Dendritic cell treated with granulocyte-macrophage colony-stimulating factor and Interleukin-4, amounts not matched to agents 40 ng/mL and 50 ng/mL, for 4 days (primary cell): Measurements from ENCODE around the gene VWA2.

Experiments used
- H3K27ac Mint-ChIP-seq: one replicate; pipeline ENCODE4 v1.8.0; 2022; ENCODE audit warnings: mild to moderate bottlenecking, mixed read lengths
- H3K27me3 Mint-ChIP-seq: one replicate; pipeline ENCODE4 v1.8.0; 2022; ENCODE audit warnings: mild to moderate bottlenecking, mixed read lengths
- H3K36me3 Mint-ChIP-seq: one replicate; pipeline ENCODE4 v1.8.0; 2022; ENCODE audit warnings: low read depth, mixed read lengths
- H3K4me1 Mint-ChIP-seq: one replicate; pipeline ENCODE4 v1.8.0; 2022; ENCODE audit warnings: low read depth, mixed read lengths
- H3K4me3 Mint-ChIP-seq: one replicate; pipeline ENCODE4 v1.8.0; 2022; ENCODE audit warnings: mild to moderate bottlenecking, moderate library complexity, mixed read lengths
- H3K9me3 Mint-ChIP-seq: one replicate; pipeline ENCODE4 v1.8.0; 2022; ENCODE audit warnings: mixed read lengths
- intact Hi-C: fragments of 100-400 bp; cut with micrococcal nuclease; formaldehyde crosslinking; loops from one replicate; pipeline ENCODE4 v1.15.0; 2022

Gene VWA2

DNA sequence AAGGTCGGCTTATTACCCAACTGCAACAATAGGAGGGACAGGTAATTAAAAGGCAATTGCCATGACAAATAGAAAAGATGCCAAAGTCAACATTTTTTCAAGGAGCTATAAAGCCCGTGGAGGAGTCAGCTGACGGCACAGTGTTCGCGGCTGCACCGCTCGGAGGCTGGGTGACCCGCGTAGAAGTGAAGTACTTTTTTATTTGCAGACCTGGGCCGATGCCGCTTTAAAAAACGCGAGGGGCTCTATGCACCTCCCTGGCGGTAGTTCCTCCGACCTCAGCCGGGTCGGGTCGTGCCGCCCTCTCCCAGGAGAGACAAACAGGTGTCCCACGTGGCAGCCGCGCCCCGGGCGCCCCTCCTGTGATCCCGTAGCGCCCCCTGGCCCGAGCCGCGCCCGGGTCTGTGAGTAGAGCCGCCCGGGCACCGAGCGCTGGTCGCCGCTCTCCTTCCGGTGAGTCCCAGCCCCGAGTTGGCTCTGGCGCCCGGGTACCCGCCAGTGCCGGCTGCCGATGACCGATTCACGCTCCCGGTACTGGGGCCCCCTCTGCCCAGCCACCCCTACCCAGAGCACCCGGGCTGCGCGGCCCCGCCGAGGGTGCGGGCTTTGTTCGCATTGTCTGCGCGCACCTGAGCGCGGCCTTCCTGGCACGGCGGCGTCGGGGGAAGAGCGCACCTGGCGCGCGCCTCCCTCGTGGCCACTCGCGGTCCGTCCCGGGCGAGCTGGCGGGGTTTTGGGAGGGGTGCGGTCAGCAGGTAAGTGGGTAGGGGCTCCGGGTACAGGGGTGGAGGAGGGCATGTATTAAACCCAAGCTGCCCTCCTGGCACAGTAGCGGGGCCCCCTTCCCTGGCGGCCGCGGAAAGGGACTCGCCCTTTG lies at the start of gene VWA2:
Gene VWA2, plus strand, starts transcription at position 138 of the 877 bp plus-strand sequence. CDS start 9,460 bp downstream, outside the sequence.
- H3K27ac Mint-ChIP-seq: no peak within 1 kb of the TSS
- no peaks in the 10 kb centered on the region for H3K9me3 Mint-ChIP-seq
- no peak within 1 kb of the TSS for H3K4me3 Mint-ChIP-seq
- H3K4me1 Mint-ChIP-seq: no peaks in the 10 kb centered on the region
- H3K27me3 Mint-ChIP-seq: peaks cover 66% of the 10 kb centered on the region
- H3K36me3 Mint-ChIP-seq: no peaks in the 10 kb centered on the region
- intact Hi-C loops: no loop called here

DNA sequence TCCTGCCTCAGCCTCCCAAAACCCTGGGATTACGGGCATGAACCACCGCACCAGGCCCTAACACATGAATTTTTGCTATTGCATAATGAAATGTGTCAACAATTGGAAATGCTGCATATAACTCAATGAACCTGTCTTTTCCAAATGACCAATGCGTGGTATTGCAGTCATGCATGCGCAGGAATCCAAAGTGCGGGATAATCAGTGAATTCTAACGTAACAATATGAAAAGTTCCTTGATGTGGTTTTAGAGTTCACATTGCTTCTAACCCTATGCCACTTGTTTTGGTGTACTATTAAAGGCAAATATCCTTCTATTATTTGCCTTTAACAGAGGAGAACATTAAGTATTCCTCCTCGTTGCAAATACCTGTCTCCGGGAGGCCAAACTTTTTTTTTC lies 49.4 kb upstream of the VWA2 start:
- intact Hi-C loops: no loop called here
- no peaks in the 10 kb centered on the region for H3K9me3 Mint-ChIP-seq
- no peak overlapping the region for H3K4me3 Mint-ChIP-seq
- no peaks in the 10 kb centered on the region for H3K36me3 Mint-ChIP-seq
- H3K27ac Mint-ChIP-seq: no peak overlapping the region
- peaks cover 10% of the 10 kb centered on the region for H3K27me3 Mint-ChIP-seq
- no peaks in the 10 kb centered on the region for H3K4me1 Mint-ChIP-seq

DNA sequence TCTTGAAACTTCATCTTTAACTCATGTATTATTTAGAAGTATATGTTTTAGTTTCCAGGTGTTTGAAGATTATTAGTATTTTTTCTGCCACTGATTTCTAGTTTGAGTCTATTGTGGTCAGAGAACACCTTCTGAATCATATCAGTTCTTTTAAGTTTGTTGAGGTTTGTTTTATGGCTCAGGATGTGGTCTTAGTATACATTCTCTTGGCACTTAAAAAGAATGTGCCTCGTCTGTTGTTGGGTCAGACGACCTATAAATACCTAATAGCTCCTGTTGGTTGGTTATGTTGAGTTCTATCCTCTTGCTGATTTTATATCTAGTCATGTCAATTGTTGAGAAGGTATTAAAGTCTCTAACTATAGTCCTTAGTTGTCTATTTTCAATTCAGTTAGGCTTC lies 44.0 kb upstream of the VWA2 start:
- intact Hi-C loops: no loop called here
- peaks cover 23% of the 10 kb centered on the region for H3K27me3 Mint-ChIP-seq
- no peaks in the 10 kb centered on the region for H3K4me1 Mint-ChIP-seq
- no peak overlapping the region for H3K4me3 Mint-ChIP-seq
- H3K36me3 Mint-ChIP-seq: no peaks in the 10 kb centered on the region
- no peak overlapping the region for H3K27ac Mint-ChIP-seq
- H3K9me3 Mint-ChIP-seq: no peaks in the 10 kb centered on the region

DNA sequence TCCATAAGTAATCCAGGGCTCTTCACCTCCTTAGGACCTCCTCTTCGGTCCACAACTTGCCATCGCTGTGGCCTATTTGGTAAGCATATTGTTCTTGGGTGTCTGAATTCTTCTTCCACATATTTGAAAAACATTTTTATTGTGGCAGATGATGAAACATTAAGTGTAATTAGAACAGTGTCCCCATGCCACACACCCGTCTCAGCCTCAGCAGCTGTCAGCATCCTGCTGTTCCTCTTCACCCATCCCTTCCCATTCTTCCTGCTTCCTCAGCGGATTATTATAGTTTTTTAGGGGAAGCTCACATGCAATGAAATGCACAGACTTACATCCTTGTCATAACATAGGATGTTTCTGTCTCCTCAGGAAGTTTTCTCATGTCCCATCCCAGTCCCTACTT lies 39.8 kb upstream of the VWA2 start:
- H3K4me3 Mint-ChIP-seq: no peak overlapping the region
- intact Hi-C loops: no loop called here
- no peak overlapping the region for H3K27ac Mint-ChIP-seq
- peaks cover 19% of the 10 kb centered on the region for H3K27me3 Mint-ChIP-seq
- no peaks in the 10 kb centered on the region for H3K9me3 Mint-ChIP-seq
- no peaks in the 10 kb centered on the region for H3K4me1 Mint-ChIP-seq
- H3K36me3 Mint-ChIP-seq: no peaks in the 10 kb centered on the region

DNA sequence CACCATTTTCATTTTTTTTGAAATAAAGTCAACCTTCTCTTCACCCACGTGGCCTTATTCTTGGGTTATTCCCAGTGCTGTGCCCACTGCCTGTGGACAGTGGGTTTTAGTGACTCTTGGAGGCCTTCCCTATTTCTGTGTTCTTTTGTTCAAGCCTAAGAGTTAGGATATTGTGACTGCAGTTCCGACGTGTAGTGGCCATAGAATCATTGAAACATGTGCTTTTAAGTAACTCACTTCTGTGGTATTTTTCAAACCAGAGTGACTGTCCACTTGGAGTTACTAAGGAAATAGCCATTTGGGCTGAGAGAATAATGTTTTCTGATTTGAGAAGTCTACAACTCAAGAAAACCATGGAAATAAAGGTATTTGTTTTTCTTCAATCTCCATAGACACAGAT lies 36.2 kb upstream of the VWA2 start:
- H3K27me3 Mint-ChIP-seq: peaks cover 5% of the 10 kb centered on the region
- no peaks in the 10 kb centered on the region for H3K36me3 Mint-ChIP-seq
- H3K4me1 Mint-ChIP-seq: no peaks in the 10 kb centered on the region
- H3K4me3 Mint-ChIP-seq: no peak overlapping the region
- no peak overlapping the region for H3K27ac Mint-ChIP-seq
- H3K9me3 Mint-ChIP-seq: no peaks in the 10 kb centered on the region
- intact Hi-C loops: no loop called here

- no peaks in the 10 kb centered on the region for H3K27me3 Mint-ChIP-seq
- intact Hi-C loops: no loop called here
- no peak overlapping the region for H3K27ac Mint-ChIP-seq
- no peaks in the 10 kb centered on the region for H3K36me3 Mint-ChIP-seq
- H3K9me3 Mint-ChIP-seq: no peaks in the 10 kb centered on the region
- H3K4me3 Mint-ChIP-seq: no peak overlapping the region
- H3K4me1 Mint-ChIP-seq: no peaks in the 10 kb centered on the region
Observed at GRCh38 chr10:114206902-114207301, 32.2 kb upstream of the VWA2 start.

GRCh38 chr10:114207349-114207748 lies 31.7 kb upstream of the VWA2 start:
- Mint-ChIP-seq H3K36me3 (no peaks in the 10 kb centered on the region), H3K27ac (no peak overlapping the region), H3K9me3 (no peaks in the 10 kb centered on the region), H3K4me3 (no peak overlapping the region), H3K4me1 (no peaks in the 10 kb centered on the region), H3K27me3 (no peaks in the 10 kb centered on the region)
- intact Hi-C loops: no loop called here

- Mint-ChIP-seq H3K4me1 (no peaks in the 10 kb centered on the region), H3K27ac (no peak overlapping the region)
Observed at GRCh38 chr10:114208351-114208750, 30.7 kb upstream of the VWA2 start.

DNA sequence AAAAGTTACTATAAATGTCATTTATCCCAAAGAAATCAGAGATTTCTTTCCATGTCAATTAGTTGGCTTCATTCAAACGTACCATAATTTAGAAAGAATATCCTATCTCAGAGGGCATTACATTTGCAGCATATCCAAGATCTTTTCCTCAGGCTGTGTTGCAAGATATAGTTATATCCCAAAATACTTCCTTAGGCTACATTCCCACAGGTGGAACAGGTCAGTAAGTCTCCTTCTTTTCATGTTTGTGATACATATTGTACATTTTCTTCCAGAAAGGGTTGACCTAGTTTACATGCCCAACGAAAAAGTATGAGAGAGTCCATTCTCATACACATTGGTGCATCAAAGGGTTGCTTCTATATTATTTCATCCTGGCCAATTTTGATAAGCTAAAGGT lies 26.9 kb upstream of the VWA2 start:
- Mint-ChIP-seq H3K4me1 (no peaks in the 10 kb centered on the region), H3K36me3 (no peaks in the 10 kb centered on the region), H3K4me3 (no peak overlapping the region), H3K27me3 (peaks cover 2% of the 10 kb centered on the region), H3K27ac (no peak overlapping the region), H3K9me3 (no peaks in the 10 kb centered on the region)
- intact Hi-C loops: no loop called here

More at GRCh38 chr10:114208351-114208750, 30.7 kb upstream of the VWA2 start:
- intact Hi-C loops: no loop called here
- Mint-ChIP-seq H3K4me3 (no peak overlapping the region), H3K9me3 (no peaks in the 10 kb centered on the region), H3K36me3 (no peaks in the 10 kb centered on the region), H3K27me3 (no peaks in the 10 kb centered on the region)

DNA sequence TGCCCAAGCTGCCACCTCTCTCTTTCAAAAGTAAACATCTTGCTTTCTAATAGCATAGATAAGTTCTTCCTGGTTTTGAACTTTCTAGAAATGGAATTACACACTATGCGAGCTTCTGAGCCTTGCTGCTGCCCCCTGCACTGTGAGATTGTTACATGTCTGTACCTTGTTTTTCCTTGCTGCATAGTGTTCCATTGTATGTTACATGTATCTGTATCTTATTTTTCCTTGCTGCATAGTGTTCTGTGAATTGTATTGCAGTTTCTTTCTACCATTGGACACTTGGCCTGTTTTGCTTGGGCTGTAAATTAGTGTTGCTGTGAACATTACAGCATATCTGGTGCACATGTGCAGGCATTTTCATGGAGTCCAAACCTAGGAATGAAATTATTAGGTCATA lies 24.0 kb upstream of the VWA2 start:
- no peak overlapping the region for H3K27ac Mint-ChIP-seq
- peaks cover 2% of the 10 kb centered on the region for H3K27me3 Mint-ChIP-seq
- H3K4me3 Mint-ChIP-seq: no peak overlapping the region
- H3K4me1 Mint-ChIP-seq: no peaks in the 10 kb centered on the region
- H3K9me3 Mint-ChIP-seq: no peaks in the 10 kb centered on the region
- H3K36me3 Mint-ChIP-seq: no peaks in the 10 kb centered on the region
- intact Hi-C loops: no loop called here

GRCh38 chr10:114220281-114220680 lies 18.8 kb upstream of the VWA2 start:
- Mint-ChIP-seq H3K9me3 (no peaks in the 10 kb centered on the region), H3K4me3 (no peak overlapping the region), H3K27me3 (peaks cover 6% of the 10 kb centered on the region), H3K36me3 (no peaks in the 10 kb centered on the region), H3K4me1 (no peaks in the 10 kb centered on the region), H3K27ac (no peak overlapping the region)
- intact Hi-C loops: no loop called here

DNA sequence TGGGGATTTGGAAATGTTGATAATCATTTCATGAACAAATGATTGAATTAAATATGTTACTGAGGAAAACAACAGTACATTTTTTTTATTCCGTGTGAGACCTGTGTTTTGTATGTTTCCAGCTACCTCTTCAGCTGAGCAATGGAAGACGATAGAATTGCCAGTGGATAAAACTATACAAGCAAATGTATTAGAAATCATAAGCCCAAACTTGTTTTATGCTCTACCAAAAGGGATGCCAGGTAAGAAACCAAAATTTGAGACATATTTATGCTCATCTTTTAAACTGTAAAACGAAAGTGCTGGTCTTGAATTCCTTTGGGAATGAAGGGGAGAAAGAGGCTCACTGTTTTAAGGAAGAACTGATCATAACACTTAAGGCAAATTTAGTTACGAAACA lies 17.8 kb upstream of the VWA2 start:
- Mint-ChIP-seq H3K27me3 (peaks cover 6% of the 10 kb centered on the region), H3K36me3 (no peaks in the 10 kb centered on the region), H3K9me3 (no peaks in the 10 kb centered on the region), H3K4me1 (no peaks in the 10 kb centered on the region), H3K4me3 (no peak overlapping the region), H3K27ac (no peak overlapping the region)
- intact Hi-C loops: no loop called here

DNA sequence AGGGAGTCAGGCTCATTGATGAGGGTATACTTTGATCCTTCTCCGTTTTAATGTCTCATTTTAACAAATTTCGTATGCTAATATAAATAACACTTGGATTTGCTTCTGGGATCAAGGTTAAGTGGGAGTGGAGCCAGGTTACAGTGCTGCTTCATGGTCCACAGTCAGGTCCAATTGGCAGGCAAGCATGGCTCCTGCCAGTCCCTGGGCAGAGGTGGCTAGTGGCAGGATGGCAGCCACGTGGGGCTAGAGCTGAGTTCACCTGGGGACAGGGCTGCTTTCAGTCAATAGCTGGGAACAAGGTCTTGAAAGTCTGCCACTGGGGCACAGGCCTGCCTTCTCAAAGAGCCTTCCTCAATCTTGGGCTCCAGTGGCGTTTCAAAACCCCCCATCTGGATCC lies 16.0 kb upstream of the VWA2 start:
- Mint-ChIP-seq H3K9me3 (no peaks in the 10 kb centered on the region), H3K4me1 (no peaks in the 10 kb centered on the region), H3K27me3 (peaks cover 5% of the 10 kb centered on the region), H3K4me3 (no peak overlapping the region), H3K27ac (no peak overlapping the region), H3K36me3 (no peaks in the 10 kb centered on the region)
- intact Hi-C loops: no loop called here

- intact Hi-C loops: no loop called here
- Mint-ChIP-seq H3K27ac (no peak overlapping the region), H3K27me3 (peaks cover 6% of the 10 kb centered on the region), H3K4me3 (no peak overlapping the region), H3K9me3 (no peaks in the 10 kb centered on the region), H3K4me1 (no peaks in the 10 kb centered on the region), H3K36me3 (no peaks in the 10 kb centered on the region)
Observed at GRCh38 chr10:114228156-114228555, 10.9 kb upstream of the VWA2 start.
